Esophagus squamous epithelium (tissue), 4 donors: ENCODE measurements around the gene RRP9.

Source experiments
- POLR2A ChIP-seq, 4 donors: fragments of 450-650 bp; IDR thresholded peaks; one replicate each; pipeline ENCODE4 v1.6.1; 2017; ENCODE audit warnings: antibody characterized with exemption in 4 of 4, mild to moderate bottlenecking in 4 of 4, moderate library complexity in 3 of 4
- TF ChIP-seq, protein P1 (sequence below), 6 experiments: fragments of 450-650 bp in 4 of 6; fragments of 200-600 bp in 2 of 6; sonication (generic) in 2 of 6; IDR thresholded peaks; one replicate each; pipeline ENCODE4 v1.5.1; 2016 to 2019; ENCODE audit warnings: antibody characterized with exemption in 6 of 6, mild to moderate bottlenecking in 4 of 6, moderate library complexity in 4 of 6

- TF ChIP-seq, protein P1, sequence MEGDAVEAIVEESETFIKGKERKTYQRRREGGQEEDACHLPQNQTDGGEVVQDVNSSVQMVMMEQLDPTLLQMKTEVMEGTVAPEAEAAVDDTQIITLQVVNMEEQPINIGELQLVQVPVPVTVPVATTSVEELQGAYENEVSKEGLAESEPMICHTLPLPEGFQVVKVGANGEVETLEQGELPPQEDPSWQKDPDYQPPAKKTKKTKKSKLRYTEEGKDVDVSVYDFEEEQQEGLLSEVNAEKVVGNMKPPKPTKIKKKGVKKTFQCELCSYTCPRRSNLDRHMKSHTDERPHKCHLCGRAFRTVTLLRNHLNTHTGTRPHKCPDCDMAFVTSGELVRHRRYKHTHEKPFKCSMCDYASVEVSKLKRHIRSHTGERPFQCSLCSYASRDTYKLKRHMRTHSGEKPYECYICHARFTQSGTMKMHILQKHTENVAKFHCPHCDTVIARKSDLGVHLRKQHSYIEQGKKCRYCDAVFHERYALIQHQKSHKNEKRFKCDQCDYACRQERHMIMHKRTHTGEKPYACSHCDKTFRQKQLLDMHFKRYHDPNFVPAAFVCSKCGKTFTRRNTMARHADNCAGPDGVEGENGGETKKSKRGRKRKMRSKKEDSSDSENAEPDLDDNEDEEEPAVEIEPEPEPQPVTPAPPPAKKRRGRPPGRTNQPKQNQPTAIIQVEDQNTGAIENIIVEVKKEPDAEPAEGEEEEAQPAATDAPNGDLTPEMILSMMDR (IDR thresholded peaks at IDR 0.05), result no peak
- no peak for TF ChIP-seq POLR2A (IDR thresholded peaks at IDR 0.05)
These were observed 20.2 kb upstream of the RRP9 start for GRCh38 chr3:51961602-51962569.
